HEK293 (cell line): ENCODE results near the gene PAQR7.

ENCODE experiments used
- CTCF ChIA-PET: fragments of 350-600 bp; formaldehyde crosslinking; extraction: SDS; loops from one replicate; lab custom pipeline; 2021; ENCODE audit warnings: antibody characterized with exemption; lab: Yijun Ruan, JAX
- POLR2A ChIA-PET: fragments of 300-600 bp; formaldehyde crosslinking; extraction: SDS; loops from one replicate; lab custom pipeline; 2020; ENCODE audit warnings: antibody characterized with exemption, inconsistent platforms; lab: Yijun Ruan, JAX
- H3K27ac ChIP-seq: fragments of 200-500 bp; sonication (Bioruptor generic); 2 replicates; pipeline ENCODE4 v1.5.1; 2014; ENCODE audit warnings: low read depth, low read length, control low read depth, inconsistent platforms; ENCODE audit errors: extremely low read depth
- H3K36me3 ChIP-seq, 2 experiments: fragments of 200-500 bp in 1 of 2; sonication (Bioruptor generic) in 1 of 2; 1 replicate in 1 of 2; 2 replicates in 1 of 2; pipeline ENCODE4 v1.5.1; 2014 to 2017; ENCODE audit warnings: inconsistent platforms in 2 of 2, low read length in 2 of 2; ENCODE audit not compliant: control insufficient read depth in 2 of 2, insufficient read depth in 1 of 2
- H3K4me1 ChIP-seq: fragments of 200-500 bp; sonication (Bioruptor generic); 2 replicates; pipeline ENCODE4 v1.5.1; 2014; ENCODE audit warnings: mild to moderate bottlenecking, low read length, inconsistent platforms; ENCODE audit not compliant: control insufficient read depth, insufficient read depth
- H3K4me3 ChIP-seq: 2 replicates; pipeline ENCODE4 v1.5.1; 2011; ENCODE audit warnings: low read depth, mild to moderate bottlenecking, control low read depth, low read length, moderate library complexity
- H3K9me3 ChIP-seq: fragments of 200-500 bp; sonication (Bioruptor generic); 2 replicates; pipeline ENCODE4 v1.5.1; 2014; ENCODE audit warnings: low read depth, low read length, inconsistent platforms; ENCODE audit not compliant: control insufficient read depth, insufficient read depth
- KLF7 ChIP-seq: fragments of 450-650 bp; formaldehyde crosslinking; IDR thresholded peaks from 2 replicates; pipeline ENCODE4 v1.5.1; 2016; ENCODE audit warnings: missing biosample characterization, missing genetic modification characterization, borderline replicate concordance
- SCRT1 ChIP-seq: fragments of 450-650 bp; formaldehyde crosslinking; IDR thresholded peaks from 2 replicates; pipeline ENCODE4 v1.5.1; 2016; ENCODE audit warnings: missing biosample characterization, missing genetic modification characterization, borderline replicate concordance
- SCRT2 ChIP-seq: fragments of 450-650 bp; formaldehyde crosslinking; IDR thresholded peaks from 2 replicates; pipeline ENCODE4 v1.5.1; 2016; ENCODE audit warnings: missing biosample characterization, missing genetic modification characterization
- ZBTB17 ChIP-seq: fragments of 450-650 bp; formaldehyde crosslinking; IDR thresholded peaks from 2 replicates; pipeline ENCODE4 v1.5.1; 2016; ENCODE audit warnings: missing biosample characterization, missing genetic modification characterization
- ZBTB26 ChIP-seq: fragments of 450-650 bp; formaldehyde crosslinking; optimal IDR thresholded peaks from 2 replicates; pipeline ENCODE3; 2016; ENCODE audit warnings: missing biosample characterization, mild to moderate bottlenecking, missing genetic modification characterization
- ZBTB49 ChIP-seq: fragments of 450-650 bp; formaldehyde crosslinking; IDR thresholded peaks from 2 replicates; pipeline ENCODE4 v1.5.1; 2016; ENCODE audit warnings: missing biosample characterization, missing genetic modification characterization, low read depth
- ZFP37 ChIP-seq: fragments of 450-650 bp; formaldehyde crosslinking; IDR thresholded peaks from 2 replicates; pipeline ENCODE4 v1.5.1; 2016; ENCODE audit warnings: missing biosample characterization, missing genetic modification characterization
- ZFP69B ChIP-seq: fragments of 450-650 bp; formaldehyde crosslinking; IDR thresholded peaks from 2 replicates; pipeline ENCODE4 v1.5.1; 2016; ENCODE audit warnings: missing biosample characterization, missing genetic modification characterization
- ZNF16 ChIP-seq: fragments of 450-650 bp; formaldehyde crosslinking; IDR thresholded peaks from 2 replicates; pipeline ENCODE4 v1.5.1; 2016; ENCODE audit warnings: low read depth, missing biosample characterization, missing genetic modification characterization
- ZNF184 ChIP-seq: fragments of 450-650 bp; IDR thresholded peaks from 2 replicates; pipeline ENCODE4 v1.5.1; 2018; ENCODE audit warnings: missing biosample characterization, mild to moderate bottlenecking, missing genetic modification characterization
- ZNF221 ChIP-seq: fragments of 450-650 bp; formaldehyde crosslinking; IDR thresholded peaks from 2 replicates; pipeline ENCODE4 v1.5.1; 2017; ENCODE audit warnings: missing biosample characterization, missing genetic modification characterization, borderline replicate concordance
- ZNF266 ChIP-seq: fragments of 450-650 bp; formaldehyde crosslinking; IDR thresholded peaks from 2 replicates; pipeline ENCODE4 v1.5.1; 2016; ENCODE audit warnings: missing biosample characterization, missing genetic modification characterization, low read depth
- ZNF324 ChIP-seq: fragments of 450-650 bp; formaldehyde crosslinking; IDR thresholded peaks from 2 replicates; pipeline ENCODE4 v1.5.1; 2016; ENCODE audit warnings: missing biosample characterization, missing genetic modification characterization
- ZNF350 ChIP-seq: fragments of 450-650 bp; formaldehyde crosslinking; IDR thresholded peaks from 2 replicates; pipeline ENCODE4 v1.5.0; 2017; ENCODE audit warnings: missing biosample characterization, mild to moderate bottlenecking, missing genetic modification characterization
- ZNF426 ChIP-seq: fragments of 450-650 bp; formaldehyde crosslinking; IDR thresholded peaks from 2 replicates; pipeline ENCODE4 v1.5.1; 2017; ENCODE audit warnings: missing biosample characterization, missing genetic modification characterization, mild to moderate bottlenecking, inconsistent platforms, moderate library complexity
- ZNF529 ChIP-seq: fragments of 450-650 bp; formaldehyde crosslinking; IDR thresholded peaks from 2 replicates; pipeline ENCODE4 v1.5.1; 2017; ENCODE audit warnings: missing genetic modification characterization, missing biosample characterization; ENCODE audit not compliant: insufficient replicate concordance
- ZNF549 ChIP-seq: fragments of 450-650 bp; IDR thresholded peaks from 2 replicates; pipeline ENCODE4 v1.5.1; 2018; ENCODE audit warnings: missing biosample characterization, missing genetic modification characterization, mild to moderate bottlenecking, inconsistent platforms, moderate library complexity
- ZNF560 ChIP-seq: fragments of 450-650 bp; formaldehyde crosslinking; IDR thresholded peaks from 2 replicates; pipeline ENCODE4 v1.5.1; 2017; ENCODE audit warnings: missing biosample characterization, missing genetic modification characterization, borderline replicate concordance
- ZNF561 ChIP-seq: fragments of 450-650 bp; IDR thresholded peaks from 2 replicates; pipeline ENCODE4 v1.5.1; 2018; ENCODE audit warnings: missing biosample characterization, missing genetic modification characterization, borderline replicate concordance
- ZNF571 ChIP-seq: fragments of 450-650 bp; formaldehyde crosslinking; IDR thresholded peaks from 2 replicates; pipeline ENCODE4 v1.5.0; 2017; ENCODE audit warnings: missing biosample characterization, missing genetic modification characterization
- ZNF843 ChIP-seq: fragments of 450-650 bp; formaldehyde crosslinking; IDR thresholded peaks from 2 replicates; pipeline ENCODE4 v1.5.1; 2016; ENCODE audit warnings: missing biosample characterization, missing genetic modification characterization
- TF ChIP-seq, protein P1 (sequence below): fragments of 450-650 bp; formaldehyde crosslinking; conservative IDR thresholded peaks from 2 replicates; pipeline ENCODE4 v1.5.1; 2016; ENCODE audit warnings: low read depth, missing biosample characterization, missing genetic modification characterization
- TF ChIP-seq, protein P2 (sequence below): fragments of 450-650 bp; IDR thresholded peaks from 2 replicates; pipeline ENCODE4 v1.5.1; 2018; ENCODE audit warnings: missing biosample characterization, mild to moderate bottlenecking, missing genetic modification characterization

The PAQR7 gene, protein sequence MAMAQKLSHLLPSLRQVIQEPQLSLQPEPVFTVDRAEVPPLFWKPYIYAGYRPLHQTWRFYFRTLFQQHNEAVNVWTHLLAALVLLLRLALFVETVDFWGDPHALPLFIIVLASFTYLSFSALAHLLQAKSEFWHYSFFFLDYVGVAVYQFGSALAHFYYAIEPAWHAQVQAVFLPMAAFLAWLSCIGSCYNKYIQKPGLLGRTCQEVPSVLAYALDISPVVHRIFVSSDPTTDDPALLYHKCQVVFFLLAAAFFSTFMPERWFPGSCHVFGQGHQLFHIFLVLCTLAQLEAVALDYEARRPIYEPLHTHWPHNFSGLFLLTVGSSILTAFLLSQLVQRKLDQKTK

DNA sequence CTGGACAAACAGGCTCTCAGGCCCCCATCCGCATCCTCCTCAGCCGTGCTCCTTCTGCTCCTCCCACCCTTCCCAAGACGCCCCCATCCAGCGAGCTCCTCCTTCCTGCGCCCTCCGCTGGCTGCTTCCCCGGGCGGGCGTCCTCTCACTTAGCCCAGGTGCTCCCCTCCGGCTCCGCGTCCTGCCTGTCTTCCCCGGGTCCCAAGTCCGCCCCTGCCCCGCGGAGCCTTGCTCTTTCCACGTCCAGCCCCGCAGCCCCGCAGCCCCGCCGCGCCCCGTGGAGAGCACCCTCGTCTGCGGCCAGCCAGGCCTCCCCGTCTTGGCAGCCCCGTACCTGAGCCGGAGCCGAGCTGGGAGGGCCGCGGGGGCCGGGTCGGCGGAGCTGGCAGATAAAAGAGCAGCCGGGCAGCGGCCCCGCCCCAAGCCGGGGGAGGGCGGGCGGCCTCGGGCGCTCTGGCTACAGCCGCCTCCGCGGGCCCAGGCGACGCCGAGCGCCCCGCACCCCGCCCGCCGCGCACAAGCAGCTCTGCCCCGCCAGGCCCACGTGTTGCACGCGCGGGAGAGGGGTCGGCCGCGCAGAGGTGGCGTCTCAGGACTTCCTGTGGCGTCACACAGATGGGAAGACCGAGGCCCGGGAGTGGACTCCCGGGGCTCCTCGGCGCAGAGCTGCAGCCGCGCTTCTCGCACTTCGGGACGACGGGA, at the start of gene PAQR7:
Gene PAQR7 (minus strand): TSS at position 555 of the 702 bp plus-strand sequence. CDS start 11,869 bp downstream, outside the sequence.
- Histone ChIP-seq H3K9me3 (no peaks in the 10 kb centered on the region), H3K36me3 (peaks cover 0 to 3% of the 10 kb centered on the region in 2 experiments; a peak in 1 of 3 replicates), H3K4me1 (no peaks in the 10 kb centered on the region), H3K4me3 (peak within 1 kb of the TSS; percentile 44), H3K27ac (peak within 1 kb of the TSS; percentile 42; the same call in 1 of the 2 replicates)
- CTCF ChIA-PET = interaction anchor here (0.6 to 1.1 kb wide), 3 partner anchors 25 to 1025 kb away, joined by 3 to 4 read pairs (median 3); no protein-coding TSS in a partner anchor
- POLR2A ChIA-PET = interaction anchor here (0.6 to 1.8 kb wide), 12 partner anchors 11 to 122 kb away, joined by 3 to 10 read pairs (median 4); partner anchors contain the start of genes MTFR1L, PAFAH2 and STMN1
- TF ChIP-seq ZBTB17 (tag by site-specific recombination) (no peak), KLF7 (tag by site-specific recombination) (no peak), ZNF843 (tag by site-specific recombination) (no peak), SCRT2 (tag by site-specific recombination) (peak; percentile 91), SCRT1 (0 out of 2 replicates have a peak, but pooled peaks have one; percentile 9), ZFP37 (tag by site-specific recombination) (peak; percentile 48; the same call in 1 of the 2 replicates), ZNF571 (tag by site-specific recombination) (no peak), ZNF350 (tag by site-specific recombination) (no peak), ZBTB26 (tag by site-specific recombination) (peak; percentile 56), ZNF426 (tag by site-specific recombination) (no peak), ZNF16 (no peak), ZNF184 (tag by site-specific recombination) (no peak), ZNF221 (tag by site-specific recombination) (no peak), ZNF561 (no peak; the same call in 1 of the 2 replicates), ZNF266 (tag by site-specific recombination) (no peak), ZFP69B (tag by site-specific recombination) (no peak; the same call in 1 of the 2 replicates), ZNF560 (tag by site-specific recombination) (no peak), ZNF529 (tag by site-specific recombination) (no peak), ZNF324 (tag by site-specific recombination) (0 out of 2 replicates have a peak, but pooled peaks have one; percentile 48), ZBTB49 (tag by site-specific recombination) (no peak), ZNF549 (tag by site-specific recombination) (no peak)
- TF ChIP-seq, protein P1, sequence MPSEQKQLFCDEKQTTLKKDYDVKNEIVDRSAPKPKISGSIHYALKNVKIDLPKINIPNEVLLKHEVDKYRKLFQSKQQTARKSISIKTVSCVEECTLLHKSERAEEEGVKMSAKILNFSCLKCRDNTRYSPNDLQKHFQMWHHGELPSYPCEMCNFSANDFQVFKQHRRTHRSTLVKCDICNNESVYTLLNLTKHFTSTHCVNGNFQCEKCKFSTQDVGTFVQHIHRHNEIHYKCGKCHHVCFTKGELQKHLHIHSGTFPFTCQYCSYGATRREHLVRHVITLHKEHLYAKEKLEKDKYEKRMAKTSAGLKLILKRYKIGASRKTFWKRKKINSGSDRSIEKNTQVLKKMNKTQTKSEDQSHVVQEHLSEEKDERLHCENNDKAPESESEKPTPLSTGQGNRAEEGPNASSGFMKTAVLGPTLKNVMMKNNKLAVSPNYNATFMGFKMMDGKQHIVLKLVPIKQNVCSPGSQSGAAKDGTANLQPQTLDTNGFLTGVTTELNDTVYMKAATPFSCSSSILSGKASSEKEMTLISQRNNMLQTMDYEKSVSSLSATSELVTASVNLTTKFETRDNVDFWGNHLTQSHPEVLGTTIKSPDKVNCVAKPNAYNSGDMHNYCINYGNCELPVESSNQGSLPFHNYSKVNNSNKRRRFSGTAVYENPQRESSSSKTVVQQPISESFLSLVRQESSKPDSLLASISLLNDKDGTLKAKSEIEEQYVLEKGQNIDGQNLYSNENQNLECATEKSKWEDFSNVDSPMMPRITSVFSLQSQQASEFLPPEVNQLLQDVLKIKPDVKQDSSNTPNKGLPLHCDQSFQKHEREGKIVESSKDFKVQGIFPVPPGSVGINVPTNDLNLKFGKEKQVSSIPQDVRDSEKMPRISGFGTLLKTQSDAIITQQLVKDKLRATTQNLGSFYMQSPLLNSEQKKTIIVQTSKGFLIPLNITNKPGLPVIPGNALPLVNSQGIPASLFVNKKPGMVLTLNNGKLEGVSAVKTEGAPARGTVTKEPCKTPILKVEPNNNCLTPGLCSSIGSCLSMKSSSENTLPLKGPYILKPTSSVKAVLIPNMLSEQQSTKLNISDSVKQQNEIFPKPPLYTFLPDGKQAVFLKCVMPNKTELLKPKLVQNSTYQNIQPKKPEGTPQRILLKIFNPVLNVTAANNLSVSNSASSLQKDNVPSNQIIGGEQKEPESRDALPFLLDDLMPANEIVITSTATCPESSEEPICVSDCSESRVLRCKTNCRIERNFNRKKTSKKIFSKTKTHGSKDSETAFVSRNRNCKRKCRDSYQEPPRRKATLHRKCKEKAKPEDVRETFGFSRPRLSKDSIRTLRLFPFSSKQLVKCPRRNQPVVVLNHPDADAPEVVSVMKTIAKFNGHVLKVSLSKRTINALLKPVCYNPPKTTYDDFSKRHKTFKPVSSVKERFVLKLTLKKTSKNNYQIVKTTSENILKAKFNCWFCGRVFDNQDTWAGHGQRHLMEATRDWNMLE (tag by site-specific recombination) = no peak
- TF ChIP-seq, protein P2, sequence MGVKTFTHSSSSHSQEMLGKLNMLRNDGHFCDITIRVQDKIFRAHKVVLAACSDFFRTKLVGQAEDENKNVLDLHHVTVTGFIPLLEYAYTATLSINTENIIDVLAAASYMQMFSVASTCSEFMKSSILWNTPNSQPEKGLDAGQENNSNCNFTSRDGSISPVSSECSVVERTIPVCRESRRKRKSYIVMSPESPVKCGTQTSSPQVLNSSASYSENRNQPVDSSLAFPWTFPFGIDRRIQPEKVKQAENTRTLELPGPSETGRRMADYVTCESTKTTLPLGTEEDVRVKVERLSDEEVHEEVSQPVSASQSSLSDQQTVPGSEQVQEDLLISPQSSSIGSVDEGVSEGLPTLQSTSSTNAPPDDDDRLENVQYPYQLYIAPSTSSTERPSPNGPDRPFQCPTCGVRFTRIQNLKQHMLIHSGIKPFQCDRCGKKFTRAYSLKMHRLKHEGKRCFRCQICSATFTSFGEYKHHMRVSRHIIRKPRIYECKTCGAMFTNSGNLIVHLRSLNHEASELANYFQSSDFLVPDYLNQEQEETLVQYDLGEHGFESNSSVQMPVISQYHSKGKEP = no peak
